ENCODE data around the gene TPSAB1.
"Not testable (repeated sequence)": the region's sequence is repeated elsewhere in the genome, so short reads cannot be mapped to it uniquely, and the experiment has no call there.

Gene TPSAB1

GRCh38 chr16:1226692-1227091 lies 13.8 kb upstream of the TPSAB1 start:
- not testable (repeated sequence) for H3K27ac ChIP-seq (ENCODE audit: low read depth, low read length); H3K27me3 ChIP-seq (ENCODE audit: control insufficient read depth, insufficient read depth, low read length); H3K9ac ChIP-seq (ENCODE audit: low read length)

GRCh38 chr16:1228227-1228626 lies 12.3 kb upstream of the TPSAB1 start:
- not testable (repeated sequence) for H3K4me3 ChIP-seq (ENCODE audit: low read depth, low read length); H3K36me3 ChIP-seq (ENCODE audit: control insufficient read depth, insufficient read depth, low read length); H3K4me1 ChIP-seq (ENCODE audit: control insufficient read depth, insufficient read depth, low read length); H3K27ac ChIP-seq (ENCODE audit: low read depth, low read length); H3K9ac ChIP-seq (ENCODE audit: low read length); H3K27me3 ChIP-seq (ENCODE audit: control insufficient read depth, insufficient read depth, low read length); H3K9me3 ChIP-seq (ENCODE audit: control insufficient read depth, insufficient read depth, low read depth, low read length)

More at GRCh38 chr16:1226692-1227091, 13.8 kb upstream of the TPSAB1 start:
- H3K4me1 ChIP-seq (ENCODE audit: control insufficient read depth, insufficient read depth, low read length); H3K9me3 ChIP-seq (ENCODE audit: control insufficient read depth, insufficient read depth, low read depth, low read length); H3K36me3 ChIP-seq (ENCODE audit: control insufficient read depth, insufficient read depth, low read length); H3K4me3 ChIP-seq (ENCODE audit: low read depth, low read length): not testable (repeated sequence)

GRCh38 chr16:1229476-1229875 lies 11.0 kb upstream of the TPSAB1 start:
- not testable (repeated sequence) for H3K4me1 ChIP-seq (ENCODE audit: control insufficient read depth, insufficient read depth, low read length); H3K27me3 ChIP-seq (ENCODE audit: control insufficient read depth, insufficient read depth, low read length); H3K36me3 ChIP-seq (ENCODE audit: control insufficient read depth, insufficient read depth, low read length); H3K4me3 ChIP-seq (ENCODE audit: low read depth, low read length); H3K9me3 ChIP-seq (ENCODE audit: control insufficient read depth, insufficient read depth, low read depth, low read length); H3K27ac ChIP-seq (ENCODE audit: low read depth, low read length); H3K9ac ChIP-seq (ENCODE audit: low read length)

DNA sequence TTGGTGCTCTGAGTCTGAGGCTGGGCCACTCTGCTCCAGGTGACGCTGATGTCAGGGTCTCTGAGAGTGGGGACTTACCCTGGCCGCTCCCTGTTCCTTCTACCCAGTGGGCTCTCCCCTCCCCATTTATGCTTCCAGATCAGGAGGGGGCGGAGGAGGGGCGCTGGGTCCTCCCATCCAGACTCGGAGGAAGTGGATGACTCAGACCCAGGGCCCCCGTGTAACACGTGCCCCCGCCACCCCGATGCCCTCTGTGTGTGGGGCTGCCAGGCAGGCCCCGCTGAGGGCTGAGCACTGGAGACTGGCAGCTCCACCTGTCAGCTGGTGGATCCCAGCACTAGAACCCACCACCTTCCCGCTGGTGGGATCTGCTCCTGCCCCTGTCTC lies 10.4 kb upstream of the TPSAB1 start, which contains the start of gene TPSB2:
TSS of gene TPSB2 (minus strand) at position 101 of the 387 bp plus-strand sequence. CDS start 233 bp downstream, outside the sequence.
- not testable (repeated sequence) for H3K27me3 ChIP-seq (ENCODE audit: control insufficient read depth, insufficient read depth, low read length); H3K36me3 ChIP-seq (ENCODE audit: control insufficient read depth, insufficient read depth, low read length); H3K27ac ChIP-seq (ENCODE audit: low read depth, low read length); H3K4me1 ChIP-seq (ENCODE audit: control insufficient read depth, insufficient read depth, low read length); H3K4me3 ChIP-seq (ENCODE audit: low read depth, low read length); H3K9ac ChIP-seq (ENCODE audit: low read length); H3K9me3 ChIP-seq (ENCODE audit: control insufficient read depth, insufficient read depth, low read depth, low read length)

DNA sequence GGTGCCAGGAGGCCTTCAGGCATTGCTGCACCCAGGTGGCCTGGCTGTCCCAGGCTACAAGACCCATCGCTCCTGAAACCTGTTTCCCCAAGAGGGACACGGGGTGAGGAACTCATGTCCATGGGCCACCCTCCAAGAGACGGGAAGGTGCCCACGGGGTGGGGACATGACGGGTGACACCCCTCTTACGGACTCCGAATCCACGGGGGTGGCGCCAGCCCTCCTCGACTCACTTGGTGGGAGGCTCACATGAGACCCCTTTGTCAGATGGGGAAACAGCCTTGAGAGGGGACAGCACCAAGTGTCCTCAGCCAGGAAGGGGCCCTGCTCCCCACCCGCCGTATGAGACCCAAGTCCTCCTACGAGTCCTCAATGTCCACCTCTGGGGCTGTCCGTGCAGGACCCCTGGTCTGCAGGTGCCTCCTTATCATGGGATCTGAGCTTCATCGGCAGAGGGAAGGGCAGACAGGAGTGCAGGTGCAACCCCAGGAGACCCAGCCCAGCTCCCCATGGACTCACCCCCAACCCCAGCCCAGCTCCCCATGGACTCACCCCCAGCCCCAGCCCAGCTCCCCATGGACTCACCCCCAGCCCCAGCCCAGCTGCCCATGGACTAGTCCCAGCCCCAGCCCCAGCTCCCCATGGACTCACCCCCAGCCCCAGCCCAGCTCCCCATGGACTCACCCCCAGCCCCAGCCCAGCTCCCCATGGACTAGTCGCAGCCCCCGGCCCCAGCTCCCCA lies 9.9 kb upstream of the TPSAB1 start:
- not testable (repeated sequence) for H3K9ac ChIP-seq (ENCODE audit: low read length)

DNA sequence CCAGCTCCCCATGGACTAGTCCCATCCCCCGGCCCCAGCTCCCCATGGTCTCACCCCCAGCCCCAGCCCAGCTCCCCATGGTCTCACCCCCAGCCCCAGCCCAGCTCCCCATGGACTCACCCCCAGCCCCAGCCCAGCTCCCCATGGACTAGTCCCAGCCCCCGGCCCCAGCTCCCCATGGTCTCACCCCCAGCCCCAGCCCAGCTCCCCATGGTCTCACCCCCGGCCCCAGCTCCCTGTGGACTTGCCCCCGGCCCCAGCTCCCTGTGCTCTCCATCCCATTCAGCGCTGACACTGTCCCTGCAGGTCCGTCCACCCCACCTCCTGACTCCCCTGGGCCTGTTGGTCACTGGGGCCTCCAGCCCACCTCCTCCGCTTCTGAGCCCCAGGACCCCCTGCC lies 9.2 kb upstream of the TPSAB1 start:
- H3K4me1 ChIP-seq (ENCODE audit: control insufficient read depth, insufficient read depth, low read length); H3K4me3 ChIP-seq (ENCODE audit: low read depth, low read length); H3K27me3 ChIP-seq (ENCODE audit: control insufficient read depth, insufficient read depth, low read length); H3K27ac ChIP-seq (ENCODE audit: low read depth, low read length); H3K36me3 ChIP-seq (ENCODE audit: control insufficient read depth, insufficient read depth, low read length); H3K9me3 ChIP-seq (ENCODE audit: control insufficient read depth, insufficient read depth, low read depth, low read length); H3K9ac ChIP-seq (ENCODE audit: low read length): not testable (repeated sequence)

More for the DNA sequence above, 9.9 kb upstream of the TPSAB1 start:
- not testable (repeated sequence) for H3K27me3 ChIP-seq (ENCODE audit: control insufficient read depth, insufficient read depth, low read length); H3K9me3 ChIP-seq (ENCODE audit: control insufficient read depth, insufficient read depth, low read depth, low read length); H3K4me1 ChIP-seq (ENCODE audit: control insufficient read depth, insufficient read depth, low read length); H3K27ac ChIP-seq (ENCODE audit: low read depth, low read length); H3K36me3 ChIP-seq (ENCODE audit: control insufficient read depth, insufficient read depth, low read length); H3K4me3 ChIP-seq (ENCODE audit: low read depth, low read length)

GRCh38 chr16:1232049-1232748 lies 8.3 kb upstream of the TPSAB1 start:
- not testable (repeated sequence) for H3K4me3 ChIP-seq (ENCODE audit: low read depth, low read length); H3K4me1 ChIP-seq (ENCODE audit: control insufficient read depth, insufficient read depth, low read length); H3K9ac ChIP-seq (ENCODE audit: low read length); H3K27me3 ChIP-seq (ENCODE audit: control insufficient read depth, insufficient read depth, low read length); H3K9me3 ChIP-seq (ENCODE audit: control insufficient read depth, insufficient read depth, low read depth, low read length); H3K27ac ChIP-seq (ENCODE audit: low read depth, low read length); H3K36me3 ChIP-seq (ENCODE audit: control insufficient read depth, insufficient read depth, low read length)

DNA sequence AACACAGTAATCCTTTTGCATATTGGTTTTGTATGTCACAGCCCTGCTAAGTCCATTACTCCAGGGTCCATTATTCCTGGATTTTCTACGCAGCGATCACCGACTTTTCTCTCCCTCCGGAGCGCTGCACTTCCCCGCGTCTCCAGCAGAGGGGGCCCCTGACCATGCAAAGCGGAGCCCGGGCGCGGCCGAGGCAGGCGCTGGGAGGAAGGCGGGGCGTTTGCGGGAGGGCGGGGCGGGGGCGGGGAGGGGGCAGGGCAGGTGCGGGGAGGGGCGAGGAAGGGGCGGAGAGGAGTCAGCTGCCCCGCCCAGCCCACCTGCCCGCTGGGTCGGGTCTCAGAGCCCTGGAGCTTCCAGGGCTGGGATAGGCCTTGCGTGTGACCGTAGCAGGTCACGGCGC lies 3.8 kb upstream of the TPSAB1 start:
- not testable (repeated sequence) for H3K4me3 ChIP-seq (ENCODE audit: low read depth, low read length); H3K27me3 ChIP-seq (ENCODE audit: control insufficient read depth, insufficient read depth, low read length); H3K9me3 ChIP-seq (ENCODE audit: control insufficient read depth, insufficient read depth, low read depth, low read length); H3K4me1 ChIP-seq (ENCODE audit: control insufficient read depth, insufficient read depth, low read length); H3K9ac ChIP-seq (ENCODE audit: low read length); H3K36me3 ChIP-seq (ENCODE audit: control insufficient read depth, insufficient read depth, low read length); H3K27ac ChIP-seq (ENCODE audit: low read depth, low read length)

- Histone ChIP-seq H3K4me1 (ENCODE audit: control insufficient read depth, insufficient read depth, low read length) (no peaks in the 10 kb centered on the region), H3K9ac (ENCODE audit: low read length) (no peak overlapping the region), H3K27me3 (ENCODE audit: control insufficient read depth, insufficient read depth, low read length) (peaks cover 5% of the 10 kb centered on the region), H3K36me3 (ENCODE audit: control insufficient read depth, insufficient read depth, low read length) (no peaks in the 10 kb centered on the region), H3K27ac (ENCODE audit: low read depth, low read length) (no peak overlapping the region), H3K9me3 (ENCODE audit: control insufficient read depth, insufficient read depth, low read depth, low read length) (no peaks in the 10 kb centered on the region), H3K4me3 (ENCODE audit: low read depth, low read length) (no peak overlapping the region)
These were observed 2.5 kb upstream of the TPSAB1 start for GRCh38 chr16:1237990-1238389.

DNA sequence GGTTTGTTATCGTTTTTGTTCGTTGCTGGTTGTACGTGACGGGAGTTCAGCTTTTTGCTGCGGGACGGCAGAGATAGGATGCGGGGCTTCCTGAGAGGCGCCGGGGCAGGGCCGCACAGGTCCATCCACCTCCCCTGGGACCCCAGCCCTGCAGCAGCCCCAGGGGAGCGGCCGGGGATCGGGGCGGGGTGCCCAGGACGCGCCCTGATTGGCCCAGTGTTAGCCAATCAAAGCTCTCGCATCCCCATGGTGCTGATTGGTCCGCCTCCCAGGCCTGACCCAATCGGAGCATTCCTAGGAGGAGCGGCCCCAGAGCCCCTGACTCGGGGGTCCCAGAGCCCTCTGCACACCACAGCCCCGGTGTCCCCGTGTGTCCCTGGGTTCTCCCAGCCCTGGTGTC lies 1.6 kb upstream of the TPSAB1 start:
- not testable (repeated sequence) for H3K4me3 ChIP-seq (ENCODE audit: low read depth, low read length)

DNA sequence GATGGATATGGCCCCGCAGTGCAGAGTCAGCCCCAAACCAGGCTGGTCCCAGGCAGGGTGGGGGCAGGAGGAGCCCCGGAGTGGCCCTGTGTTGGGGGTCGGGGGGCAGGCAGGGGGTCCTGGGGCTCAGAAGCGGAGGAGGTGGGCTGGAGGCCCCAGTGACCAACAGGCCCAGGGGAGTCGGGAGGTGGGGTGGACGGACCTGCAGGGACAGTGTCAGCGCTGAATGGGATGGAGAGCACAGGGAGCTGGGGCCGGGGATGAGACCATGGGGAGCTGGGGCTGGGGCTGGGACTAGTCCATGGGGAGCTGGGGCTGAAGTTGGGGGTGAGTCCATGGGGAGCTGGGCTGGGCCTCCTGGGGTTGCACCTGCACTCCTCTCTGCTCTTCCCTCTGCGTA lies 930 bp upstream of the TPSAB1 start:
- not testable (repeated sequence) for H3K27me3 ChIP-seq (ENCODE audit: control insufficient read depth, insufficient read depth, low read length); H3K27ac ChIP-seq (ENCODE audit: low read depth, low read length); H3K9me3 ChIP-seq (ENCODE audit: control insufficient read depth, insufficient read depth, low read depth, low read length); H3K4me3 ChIP-seq (ENCODE audit: low read depth, low read length); H3K36me3 ChIP-seq (ENCODE audit: control insufficient read depth, insufficient read depth, low read length); H3K9ac ChIP-seq (ENCODE audit: low read length); H3K4me1 ChIP-seq (ENCODE audit: control insufficient read depth, insufficient read depth, low read length)

More for the DNA sequence above, 1.6 kb upstream of the TPSAB1 start:
- H3K9ac ChIP-seq (ENCODE audit: low read length); H3K27ac ChIP-seq (ENCODE audit: low read depth, low read length); H3K4me1 ChIP-seq (ENCODE audit: control insufficient read depth, insufficient read depth, low read length); H3K27me3 ChIP-seq (ENCODE audit: control insufficient read depth, insufficient read depth, low read length); H3K9me3 ChIP-seq (ENCODE audit: control insufficient read depth, insufficient read depth, low read depth, low read length); H3K36me3 ChIP-seq (ENCODE audit: control insufficient read depth, insufficient read depth, low read length): not testable (repeated sequence)
